T follicular helper cell (primary cell): ENCODE data around the gene DIMT1.

ENCODE experiments used
- DNase-seq: peaks from one replicate; pipeline ENCODE4 v3.0.0-alpha.2; 2020; ENCODE audit warnings: low read depth
- total RNA-seq, 2 experiments: gene quantifications; one replicate each; lab custom pipeline; 2026; lab: John Stamatoyannopoulos, UW

DIMT1 gene
- total RNA-seq = 43.7 to 95.6 reads per million in 2 experiments

- DNase-seq = peak; percentile 89
Observed at GRCh38 chr5:62403411-62404250, at the start of gene DIMT1. Gene DIMT1, minus strand, starts transcription at chr5:62403905. Its CDS starts 133 bp downstream, at chr5:62403772.

GRCh38 chr5:62450259-62450658, 46.6 kb upstream of the DIMT1 start:
- no peak for DNase-seq

GRCh38 chr5:62448528-62448927, 44.8 kb upstream of the DIMT1 start:
- no peak for DNase-seq

- no peak for DNase-seq
Observed at GRCh38 chr5:62432621-62433064, 28.9 kb upstream of the DIMT1 start.

- DNase-seq = no peak
Observed at GRCh38 chr5:62431735-62432620, 28.3 kb upstream of the DIMT1 start.

- no peak for DNase-seq
Observed at GRCh38 chr5:62424763-62425162, 21.1 kb upstream of the DIMT1 start.

GRCh38 chr5:62421414-62421813, 17.7 kb upstream of the DIMT1 start:
- DNase-seq = no peak

- DNase-seq = no peak
Observed at GRCh38 chr5:62419609-62420008, 15.9 kb upstream of the DIMT1 start.

- DNase-seq = no peak
Observed at GRCh38 chr5:62418462-62419076, 14.9 kb upstream of the DIMT1 start.

- no peak for DNase-seq
Observed at GRCh38 chr5:62413711-62414110, 10.0 kb upstream of the DIMT1 start.

- DNase-seq = peak; percentile 97
Observed at GRCh38 chr5:62412549-62413329, 9.0 kb upstream of the DIMT1 start, which contains the start of gene IPO11. Gene IPO11, plus strand, starts transcription at chr5:62412763. Its CDS starts 24,517 bp downstream, at chr5:62437280.

- no peak for DNase-seq
Observed at GRCh38 chr5:62395210-62395950, 8.3 kb downstream of the DIMT1 start.

- no peak for DNase-seq
Observed at GRCh38 chr5:62386824-62387223, 16.9 kb downstream of the DIMT1 start.

- no peak for DNase-seq
Observed at GRCh38 chr5:62385816-62386400, 17.8 kb downstream of the DIMT1 start.

- no peak for DNase-seq
Observed at GRCh38 chr5:62385131-62385530, 18.6 kb downstream of the DIMT1 start.

GRCh38 chr5:62376064-62376463, 27.6 kb downstream of the DIMT1 start:
- DNase-seq = no peak

- no peak for DNase-seq
Observed at GRCh38 chr5:62375627-62376026, 28.1 kb downstream of the DIMT1 start.

GRCh38 chr5:62374090-62374489, 29.6 kb downstream of the DIMT1 start:
- DNase-seq = no peak

- DNase-seq = no peak
Observed at GRCh38 chr5:62373382-62373781, 30.3 kb downstream of the DIMT1 start.

GRCh38 chr5:62372600-62372999, 31.1 kb downstream of the DIMT1 start:
- DNase-seq = no peak
